ENCODE results near the gene JOSD1. TPM values are rescaled to one million over a fixed set of nuclear protein-coding genes. Genes with fewer than 3 reads are reported as not detected.

Gene JOSD1
- total and polyA plus RNA-seq, 2 of the 4 experiments (the other 2 are of a cell fraction), result 30.2 to 35.8 TPM

DNA sequence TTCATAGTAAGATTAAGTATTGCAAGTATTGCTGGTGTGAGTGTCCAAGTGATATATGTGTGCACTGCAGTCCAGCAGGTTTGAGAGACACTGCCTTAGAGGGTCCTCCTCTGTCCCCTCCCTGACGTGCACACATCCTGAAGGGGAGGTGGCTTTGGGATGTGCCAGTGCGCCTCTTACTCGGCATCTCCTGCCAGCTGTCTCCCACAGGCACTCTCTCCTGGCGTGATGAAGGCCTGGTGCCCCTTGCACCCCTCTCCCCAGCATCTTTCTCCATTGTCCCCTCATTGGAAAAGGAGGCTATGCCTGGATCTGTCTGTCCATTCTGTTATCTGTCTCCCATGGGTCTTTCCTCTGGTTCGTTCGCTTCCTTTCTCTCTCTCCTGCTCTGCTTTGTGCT, 29.2 kb upstream of the JOSD1 start:
- H3K9me3 ChIP-seq (ENCODE audit: control insufficient read depth, insufficient read depth, low read length), result no peaks in the 10 kb centered on the region
- ChIA-PET CTCF (no interaction called here), POLR2A (ENCODE audit: unreplicated experiment) (no interaction called here)
- ATAC-seq (ENCODE audit: low read depth), result no peak
- no peak overlapping the region for H2BK5ac ChIP-seq (ENCODE audit: low read depth, low read length, poor library complexity, severe bottlenecking)
- no peaks in the 10 kb centered on the region for H3K27me3 ChIP-seq (ENCODE audit: control insufficient read depth, insufficient read depth, low read length)
- peaks cover 77% of the 10 kb centered on the region for H3K36me3 ChIP-seq (ENCODE audit: control insufficient read depth, insufficient read depth, low read length)
- TF ChIP-seq FOS (IDR thresholded peaks at IDR 0.05; ENCODE audit: low read depth, low read length) (no peak), CHD1 (IDR thresholded peaks at IDR 0.05; ENCODE audit: low read depth, low read length) (no peak), MAFK (IDR thresholded peaks at IDR 0.05; ENCODE audit: low read depth, low read length) (no peak), POLR2A (IDR thresholded peaks at IDR 0.05; ENCODE audit: low read depth, low read length) (no peak), SMC3 (IDR thresholded peaks at IDR 0.05; ENCODE audit: low read depth, low read length) (no peak), RFX5 (IDR thresholded peaks at IDR 0.05; ENCODE audit: low read depth, low read length) (no peak), RAD21 (IDR thresholded peaks at IDR 0.05; ENCODE audit: low read length) (no peak)
- TF ChIP-seq, protein P1, sequence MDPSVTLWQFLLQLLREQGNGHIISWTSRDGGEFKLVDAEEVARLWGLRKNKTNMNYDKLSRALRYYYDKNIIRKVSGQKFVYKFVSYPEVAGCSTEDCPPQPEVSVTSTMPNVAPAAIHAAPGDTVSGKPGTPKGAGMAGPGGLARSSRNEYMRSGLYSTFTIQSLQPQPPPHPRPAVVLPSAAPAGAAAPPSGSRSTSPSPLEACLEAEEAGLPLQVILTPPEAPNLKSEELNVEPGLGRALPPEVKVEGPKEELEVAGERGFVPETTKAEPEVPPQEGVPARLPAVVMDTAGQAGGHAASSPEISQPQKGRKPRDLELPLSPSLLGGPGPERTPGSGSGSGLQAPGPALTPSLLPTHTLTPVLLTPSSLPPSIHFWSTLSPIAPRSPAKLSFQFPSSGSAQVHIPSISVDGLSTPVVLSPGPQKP (IDR thresholded peaks at IDR 0.05; ENCODE audit: borderline replicate concordance, low read depth, low read length), result no peak
- TF ChIP-seq, protein P2, sequence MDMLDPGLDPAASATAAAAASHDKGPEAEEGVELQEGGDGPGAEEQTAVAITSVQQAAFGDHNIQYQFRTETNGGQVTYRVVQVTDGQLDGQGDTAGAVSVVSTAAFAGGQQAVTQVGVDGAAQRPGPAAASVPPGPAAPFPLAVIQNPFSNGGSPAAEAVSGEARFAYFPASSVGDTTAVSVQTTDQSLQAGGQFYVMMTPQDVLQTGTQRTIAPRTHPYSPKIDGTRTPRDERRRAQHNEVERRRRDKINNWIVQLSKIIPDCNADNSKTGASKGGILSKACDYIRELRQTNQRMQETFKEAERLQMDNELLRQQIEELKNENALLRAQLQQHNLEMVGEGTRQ (IDR thresholded peaks at IDR 0.05; ENCODE audit: low read depth, low read length), result no peak
- TF ChIP-seq, protein P3, sequence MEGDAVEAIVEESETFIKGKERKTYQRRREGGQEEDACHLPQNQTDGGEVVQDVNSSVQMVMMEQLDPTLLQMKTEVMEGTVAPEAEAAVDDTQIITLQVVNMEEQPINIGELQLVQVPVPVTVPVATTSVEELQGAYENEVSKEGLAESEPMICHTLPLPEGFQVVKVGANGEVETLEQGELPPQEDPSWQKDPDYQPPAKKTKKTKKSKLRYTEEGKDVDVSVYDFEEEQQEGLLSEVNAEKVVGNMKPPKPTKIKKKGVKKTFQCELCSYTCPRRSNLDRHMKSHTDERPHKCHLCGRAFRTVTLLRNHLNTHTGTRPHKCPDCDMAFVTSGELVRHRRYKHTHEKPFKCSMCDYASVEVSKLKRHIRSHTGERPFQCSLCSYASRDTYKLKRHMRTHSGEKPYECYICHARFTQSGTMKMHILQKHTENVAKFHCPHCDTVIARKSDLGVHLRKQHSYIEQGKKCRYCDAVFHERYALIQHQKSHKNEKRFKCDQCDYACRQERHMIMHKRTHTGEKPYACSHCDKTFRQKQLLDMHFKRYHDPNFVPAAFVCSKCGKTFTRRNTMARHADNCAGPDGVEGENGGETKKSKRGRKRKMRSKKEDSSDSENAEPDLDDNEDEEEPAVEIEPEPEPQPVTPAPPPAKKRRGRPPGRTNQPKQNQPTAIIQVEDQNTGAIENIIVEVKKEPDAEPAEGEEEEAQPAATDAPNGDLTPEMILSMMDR (conservative IDR thresholded peaks at IDR 0.05; ENCODE audit: low read depth, low read length), result no peak
- no peak overlapping the region for H3K27ac ChIP-seq (ENCODE audit: insufficient read depth, low read length)
- 97% methylated on average over 6 of the region's 6 CpGs; no CpG with 5 or more reads in 1 of the 2 experiments for WGBS, 2 experiments (ENCODE audit: extremely low coverage in 2 of 2, insufficient read length in 1 of 2)
- DNase-seq, result no peak
- peaks cover 5% of the 10 kb centered on the region for H3K4me1 ChIP-seq (ENCODE audit: control insufficient read depth, insufficient read depth, low read length)
- in situ Hi-C loops (cut with MboI; ENCODE audit: low sequenced_read_pairs), result no loop called here
- no peak overlapping the region for H3K23ac ChIP-seq (ENCODE audit: low read depth, low read length)
- H4K91ac ChIP-seq (ENCODE audit: insufficient read depth, low read depth, low read length), result no peak overlapping the region
- no peak overlapping the region for H2AK9ac ChIP-seq (replicated peaks; ENCODE audit: low read depth, low read length, poor library complexity)
- no peak overlapping the region for H3K4ac ChIP-seq (ENCODE audit: low read depth, low read length)
- no TSS peak for BruUV-seq (replicated peaks)
- H3K9ac ChIP-seq (ENCODE audit: low read depth, low read length), result no peak overlapping the region
- H2AK5ac ChIP-seq (ENCODE audit: low read depth, low read length), result no peak overlapping the region
- H3K14ac ChIP-seq (replicated peaks; ENCODE audit: low read depth, low read length), result no peak overlapping the region
- H3K79me1 ChIP-seq (ENCODE audit: low read depth in 1 of 2, low read length in 2 of 2), result peaks cover 0 to 22% of the 10 kb centered on the region in 2 experiments; a peak in 3 of 4 replicates
- no peak overlapping the region for H2BK15ac ChIP-seq (ENCODE audit: low read depth, low read length)
- intact Hi-C loops (cut with micrococcal nuclease), result no loop called here
- H4K5ac ChIP-seq (ENCODE audit: low read depth, low read length), result no peak overlapping the region
- no peak overlapping the region for H2AFZ ChIP-seq (replicated peaks; ENCODE audit: low read length, poor library complexity)
- H2BK20ac ChIP-seq (ENCODE audit: low read depth, low read length), result no peak overlapping the region
- H2BK120ac ChIP-seq (ENCODE audit: low read depth, low read length), result no peak overlapping the region
- H3K4me3 ChIP-seq (ENCODE audit: insufficient read depth, low read depth, low read length), result no peak overlapping the region
- H3K4me2 ChIP-seq (ENCODE audit: low read depth, low read length), result no peak overlapping the region
- dilution Hi-C loops (cut with HindIII; ENCODE audit: low sequenced_read_pairs, unreplicated experiment), result no loop called here
- no peak overlapping the region for H4K8ac ChIP-seq (ENCODE audit: low read depth in 2 of 2, low read length in 2 of 2)
- no peak overlapping the region for H3K56ac ChIP-seq (ENCODE audit: extremely low read depth, insufficient read depth, low read length)
- H4K20me1 ChIP-seq (ENCODE audit: insufficient read depth, low read length), result peaks cover 14% of the 10 kb centered on the region
- no peak overlapping the region for H3K18ac ChIP-seq (ENCODE audit: low read depth, low read length)
- no peaks in the 10 kb centered on the region for H3K9me1 ChIP-seq (ENCODE audit: insufficient read depth, low read length)

Measured in IMR-90 (cell line).